Psoas muscle (tissue), 8 donors: ENCODE measurements around the gene PTBP3. TPM values are rescaled to one million over a fixed set of nuclear protein-coding genes. Genes with fewer than 3 reads are reported as not detected.

Experiments
- ATAC-seq, 4 donors: fragments of 200-7000 bp; cut with Tn5 transposase; one replicate each; pipeline ENCODE4 v1.9.1; 2020; ENCODE audit warnings: moderate library complexity in 3 of 4, mild to moderate bottlenecking in 2 of 4
- DNase-seq, 2 donors: peaks; one replicate each; pipeline ENCODE4 v3.0.0-alpha.2; 2020
- H3K27ac ChIP-seq: fragments of 200-600 bp; one replicate; pipeline ENCODE4 v1.8.0; 2022
- H3K27me3 ChIP-seq, 3 donors: fragments of 200-600 bp in 1 of 3; one replicate each; pipeline versions ENCODE4 v1.6.1 to v1.8.0; 2013 to 2022; ENCODE audit warnings: low read length in 2 of 3, mild to moderate bottlenecking in 2 of 3, moderate library complexity in 1 of 3; ENCODE audit not compliant: insufficient read depth in 3 of 3
- H3K36me3 ChIP-seq, 2 donors: fragments of 200-600 bp in 1 of 2; one replicate each; pipeline versions ENCODE4 v1.6.1 to v1.8.0; 2013 to 2022; ENCODE audit warnings: low read depth in 1 of 2, mild to moderate bottlenecking in 1 of 2, moderate library complexity in 1 of 2; ENCODE audit not compliant: insufficient read depth in 1 of 2
- H3K4me1 ChIP-seq: fragments of 200-600 bp; one replicate; pipeline ENCODE4 v1.8.0; 2022
- H3K4me3 ChIP-seq: fragments of 200-600 bp; one replicate; pipeline ENCODE4 v1.8.0; 2022; ENCODE audit warnings: mild to moderate bottlenecking
- H3K9me3 ChIP-seq: fragments of 200-600 bp; one replicate; pipeline ENCODE4 v1.8.0; 2022
- CTCF ChIP-seq: fragments of 200-600 bp; IDR thresholded peaks from one replicate; pipeline ENCODE4 v1.8.0; 2022; ENCODE audit warnings: antibody characterized with exemption
- WGBS, 3 donors: extraction: QIAGEN DNeasy Blood & Tissue Kit; methylation state at CpG; one replicate each; pipeline versions ENCODE4 v1.1.6 to v1.1.7; 2013; 5-methylcytosine and 5-hydroxymethylcytosine counted together
- intact Hi-C, 2 donors: fragments of 100-400 bp; cut with DNase I; formaldehyde crosslinking; loops; one replicate each; pipeline versions ENCODE4 v1.11.0 to v1.14.2; 2022
- polyA plus RNA-seq, 3 donors: library from polyadenylated mRNA; stranded (reverse); fragments of 200-250 nt; gene quantifications; one replicate each; pipeline ENCODE4 v1.2.3, GENCODE V29; 2013
- total RNA-seq, 4 donors: library from RNA; stranded (reverse); fragmentation: NEBNext Ultra II Directional in 2 of 4; extraction: Animal tissue kit (Norgen Biotek cat#: 25700) in 2 of 4; gene quantifications; one replicate each; pipeline versions ENCODE4 v1.2.1 to v1.2.4, GENCODE V29; 2021 to 2023
- donor health status: healthy with polysubstance abuse.
- donor health status: DM: no; HTN: no; CAD: no; lungs with moderate emphysema.
- donor health status: Bipolar disorder and iron deficiency.
- donor health status: healthy.
- donor health status: DM: yes; HTN: yes; CAD: no.
- donor health status: DM: no; HTN: no; CAD: no.
- donor health status: DM: no; HTN: no; CAD: no.
- donor health status: DM: yes; HTN: yes; CAD: no.

PTBP3 gene
- total and polyA plus RNA-seq, 7 donors, result 2.8 to 26.9 (median 9.1) TPM

GRCh38 chr9:112249277-112249676, 84.1 kb downstream of the PTBP3 start:
- Histone ChIP-seq H3K36me3 (peaks cover 0 to 32% of the 10 kb centered on the region in 2 donors), H3K27me3 (no peaks in the 10 kb centered on the region), H3K4me3 (no peak overlapping the region), H3K4me1 (no peaks in the 10 kb centered on the region), H3K27ac (no peak overlapping the region), H3K9me3 (no peaks in the 10 kb centered on the region)
- WGBS, 3 donors, result 95 to 98% (median 98%) methylated on average over 1 of the region's 1 CpG
- intact Hi-C loops, result no loop called here
- TF ChIP-seq CTCF, result no peak
- DNase-seq (no peak), ATAC-seq (no peak)

GRCh38 chr9:112248722-112249121, 84.7 kb downstream of the PTBP3 start:
- H3K36me3 ChIP-seq, result peaks cover 0 to 32% of the 10 kb centered on the region in 2 donors
- TF ChIP-seq CTCF, result no peak
- DNase-seq (no peak), ATAC-seq (no peak)
- H3K27ac ChIP-seq, result no peak overlapping the region
- H3K27me3 ChIP-seq, result no peaks in the 10 kb centered on the region
- intact Hi-C loops, result no loop called here
- H3K4me3 ChIP-seq, result no peak overlapping the region
- no peaks in the 10 kb centered on the region for H3K4me1 ChIP-seq
- 92 to 98% (median 93%) methylated on average over 1 of the region's 1 CpG for WGBS, 3 donors
- H3K9me3 ChIP-seq, result no peaks in the 10 kb centered on the region

GRCh38 chr9:112247090-112247489, 86.3 kb downstream of the PTBP3 start:
- H3K27ac ChIP-seq, result no peak overlapping the region
- H3K4me1 ChIP-seq, result no peaks in the 10 kb centered on the region
- H3K36me3 ChIP-seq, result peaks cover 0 to 28% of the 10 kb centered on the region in 2 donors
- intact Hi-C loops, result no loop called here
- ATAC-seq (no peak), DNase-seq (no peak)
- no peaks in the 10 kb centered on the region for H3K9me3 ChIP-seq
- WGBS, 3 donors, result 94 to 98% (median 98%) methylated on average over 3 of the region's 3 CpGs
- H3K27me3 ChIP-seq, result no peaks in the 10 kb centered on the region
- TF ChIP-seq CTCF, result no peak
- no peak overlapping the region for H3K4me3 ChIP-seq

GRCh38 chr9:112245126-112245525, 88.3 kb downstream of the PTBP3 start:
- Histone ChIP-seq H3K4me1 (no peaks in the 10 kb centered on the region), H3K36me3 (peaks cover 0 to 15% of the 10 kb centered on the region in 2 donors), H3K27me3 (no peaks in the 10 kb centered on the region), H3K4me3 (no peak overlapping the region), H3K27ac (no peak overlapping the region), H3K9me3 (no peaks in the 10 kb centered on the region)
- no peak for ATAC-seq
- DNase-seq, result no peak
- intact Hi-C loops, result no loop called here
- no peak for TF ChIP-seq CTCF
- 95 to 100% (median 96%) methylated on average over 5 of the region's 5 CpGs for WGBS, 3 donors

- Histone ChIP-seq H3K27me3 (no peaks in the 10 kb centered on the region), H3K9me3 (no peaks in the 10 kb centered on the region), H3K4me3 (no peak overlapping the region), H3K27ac (no peak overlapping the region), H3K36me3 (peaks cover 0 to 15% of the 10 kb centered on the region in 2 donors), H3K4me1 (no peaks in the 10 kb centered on the region)
- WGBS, 3 donors, result 96 to 100% (median 97%) methylated on average over 6 of the region's 6 CpGs
- intact Hi-C loops, result no loop called here
- no peak for TF ChIP-seq CTCF
- ATAC-seq, result no peak
- DNase-seq, result no peak
These were observed 91.1 kb downstream of the PTBP3 start for GRCh38 chr9:112242147-112242804.
